M059J (cell line): ENCODE results near the gene NUDT12. TPM values are rescaled to one million over a fixed set of nuclear protein-coding genes. Genes with fewer than 3 reads are reported as not detected.
A peak's percentile ranks its signal among the peaks of the same experiment; 100 is the strongest.

ENCODE experiments used
- DNase-seq: peaks from one replicate; pipeline ENCODE4 v3.0.0-alpha.2; 2012; ENCODE audit warnings: low read depth
- total RNA-seq: library from RNA; depleted of rRNA; stranded (reverse); fragments of >200 nt; shearing (Covaris generic); gene quantifications from 2 replicates; pipeline ENCODE4 v1.2.3, GENCODE V29; 2014

Gene NUDT12
- total RNA-seq, 1 experiment from 2014 or later = 7.6 TPM

GRCh38 chr5:103541114-103541513 is 21.5 kb downstream of the NUDT12 start:
- no peak for DNase-seq

GRCh38 chr5:103539376-103540330 is 22.9 kb downstream of the NUDT12 start:
- DNase-seq = no peak

- DNase-seq = no peak
These were observed 30.4 kb downstream of the NUDT12 start for GRCh38 chr5:103532086-103532734.

GRCh38 chr5:103526164-103526915 is 36.2 kb downstream of the NUDT12 start:
- DNase-seq = peak; percentile 10

GRCh38 chr5:103525361-103525760 is 37.2 kb downstream of the NUDT12 start:
- DNase-seq = no peak

GRCh38 chr5:103523319-103523718 is 39.3 kb downstream of the NUDT12 start:
- DNase-seq = peak; percentile 18

GRCh38 chr5:103522586-103522985 is 40.0 kb downstream of the NUDT12 start:
- no peak for DNase-seq

GRCh38 chr5:103519550-103519949 is 43.0 kb downstream of the NUDT12 start:
- DNase-seq = peak; percentile 13

GRCh38 chr5:103514371-103514770 is 48.2 kb downstream of the NUDT12 start:
- DNase-seq = no peak

GRCh38 chr5:103513701-103514100 is 48.9 kb downstream of the NUDT12 start:
- no peak for DNase-seq

GRCh38 chr5:103512500-103512899 is 50.1 kb downstream of the NUDT12 start:
- no peak for DNase-seq

GRCh38 chr5:103511554-103511885 is 51.1 kb downstream of the NUDT12 start:
- peak; percentile 77 for DNase-seq

- peak; percentile 35 for DNase-seq
These were observed 51.6 kb downstream of the NUDT12 start for GRCh38 chr5:103510851-103511553.

- DNase-seq = peak; percentile 70
These were observed 56.8 kb downstream of the NUDT12 start for GRCh38 chr5:103505581-103506305.

GRCh38 chr5:103503066-103503465 is 59.5 kb downstream of the NUDT12 start:
- no peak for DNase-seq

- DNase-seq = no peak
These were observed 59.9 kb downstream of the NUDT12 start for GRCh38 chr5:103502662-103503061.
